ENCODE data around the gene RNF126.

- TF ChIP-seq CTCF (optimal IDR thresholded peaks at IDR 0.05 in 1 of 3, IDR thresholded peaks at IDR 0.05 in 1 of 3, conservative IDR thresholded peaks at IDR 0.05 in 1 of 3; ENCODE audit: extremely low read depth in 1 of 3, insufficient read depth in 2 of 3, low read length in 3 of 3) = no peak
- no peak for TF ChIP-seq EZH2 (IDR thresholded peaks at IDR 0.05; ENCODE audit: low read length)
Measured at GRCh38 chr19:629961-630714, 32.9 kb downstream of the RNF126 start.
